Common myeloid progenitor, CD34-positive (primary cell): ENCODE data around the gene TMEM81.

Experiments used
- CTCF ChIA-PET: fragments of 350-600 bp; sonication (Branson Sonifier 250); formaldehyde crosslinking; loops from one replicate; lab custom pipeline; 2021; ENCODE audit warnings: antibody characterized with exemption; lab: Charles Lee
- POLR2A ChIA-PET: fragments of 350-600 bp; sonication (Branson Sonifier 250); formaldehyde crosslinking; loops from one replicate; lab custom pipeline; 2021; ENCODE audit warnings: antibody characterized with exemption; lab: Charles Lee
- DNase-seq, 3 donors: peaks; one replicate each; pipeline versions ENCODE4 v3.0.0 to v3.0.0-alpha.2; 2013
- H3K27ac ChIP-seq, 2 experiments: 1 replicate in 1 of 2; 2 replicates in 1 of 2; pipeline ENCODE4 v1.7.0; 2013; ENCODE audit warnings: inconsistent platforms in 2 of 2, low read length in 2 of 2, mild to moderate bottlenecking in 2 of 2, low read depth in 1 of 2, moderate library complexity in 1 of 2; ENCODE audit not compliant: severe bottlenecking in 2 of 2, insufficient read depth in 1 of 2, poor library complexity in 1 of 2
- H3K27me3 ChIP-seq, 5 experiments: replicated peaks in 2 of 5; 1 replicate in 3 of 5; 2 replicates in 2 of 5; pipeline versions ENCODE4 v1.6.1 to v1.7.0; 2013; ENCODE audit warnings: low read length in 4 of 5, mild to moderate bottlenecking in 2 of 5, moderate library complexity in 2 of 5, inconsistent platforms in 1 of 5; ENCODE audit not compliant: insufficient read depth in 5 of 5, control insufficient read depth in 4 of 5
- H3K36me3 ChIP-seq, 4 experiments: 1 replicate in 2 of 4; 2 replicates in 2 of 4; pipeline versions ENCODE4 v1.6.1 to v1.7.0; 2013; ENCODE audit warnings: low read length in 3 of 4, control low read depth in 1 of 4, mild to moderate bottlenecking in 1 of 4; ENCODE audit not compliant: control insufficient read depth in 4 of 4, insufficient read depth in 4 of 4
- H3K4me1 ChIP-seq, 4 experiments: 1 replicate in 3 of 4; 2 replicates in 1 of 4; pipeline versions ENCODE4 v1.6.1 to v1.7.1; 2013; ENCODE audit warnings: low read length in 3 of 4, mild to moderate bottlenecking in 3 of 4, control low read depth in 1 of 4, inconsistent platforms in 1 of 4, moderate library complexity in 1 of 4; ENCODE audit not compliant: control insufficient read depth in 4 of 4, insufficient read depth in 4 of 4; ENCODE audit errors: control extremely low read depth in 1 of 4
- H3K4me3 ChIP-seq, 7 experiments: 1 replicate in 4 of 7; 2 replicates in 3 of 7; pipeline versions ENCODE4 v1.5.1 to v1.7.0; 2013; ENCODE audit warnings: mild to moderate bottlenecking in 7 of 7, low read length in 6 of 7, moderate library complexity in 6 of 7, inconsistent platforms in 2 of 7, low read depth in 2 of 7, control low read depth in 1 of 7; ENCODE audit not compliant: insufficient read depth in 4 of 7, control insufficient read depth in 1 of 7; ENCODE audit errors: extremely low read depth in 1 of 7
- H3K9me3 ChIP-seq, 5 experiments: 1 replicate in 4 of 5; 2 replicates in 1 of 5; pipeline versions ENCODE4 v1.6.1 to v1.7.1; 2013; ENCODE audit warnings: low read length in 4 of 5, mild to moderate bottlenecking in 2 of 5, inconsistent platforms in 1 of 5, low read depth in 1 of 5, moderate library complexity in 1 of 5; ENCODE audit not compliant: control insufficient read depth in 4 of 5, insufficient read depth in 2 of 5; ENCODE audit errors: control extremely low read depth in 1 of 5
- WGBS: methylation state at CpG from one replicate; pipeline ENCODE4 v1.1.5; 2013; ENCODE audit not compliant: insufficient coverage; 5-methylcytosine and 5-hydroxymethylcytosine counted together

TMEM81 gene

DNA sequence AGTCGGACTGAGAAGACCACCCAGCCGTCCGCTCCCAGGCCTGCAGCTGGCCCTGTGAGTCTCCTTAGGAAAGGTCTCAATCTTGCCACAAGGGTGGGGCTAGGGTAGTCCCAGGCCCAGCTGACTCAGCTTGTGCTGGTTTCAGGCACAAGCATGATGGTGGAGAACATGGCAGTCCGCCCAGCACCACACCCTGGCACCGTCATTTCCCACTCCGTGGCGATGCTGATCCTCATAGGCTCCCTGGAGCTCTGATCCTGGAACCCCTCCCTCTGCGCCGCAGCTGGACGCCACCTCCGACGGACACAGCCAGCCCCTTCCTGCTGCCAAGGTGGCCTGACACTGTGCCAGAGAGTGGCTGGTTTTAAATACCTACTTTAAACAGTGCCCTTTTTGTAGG, 10.7 kb downstream of the TMEM81 start:
- Histone ChIP-seq H3K27ac (no peak overlapping the region), H3K9me3 (no peaks in the 10 kb centered on the region), H3K27me3 (no peaks in the 10 kb centered on the region), H3K4me1 (no peaks in the 10 kb centered on the region), H3K36me3 (no peaks in the 10 kb centered on the region), H3K4me3 (no peak overlapping the region)
- WGBS, result 96% methylated on average over 12 of the region's 12 CpGs
- ChIA-PET CTCF (interaction anchor here (0.9 to 3.1 kb wide), 3 partner anchors 9 to 84 kb away, joined by 3 to 11 read pairs (median 3); no protein-coding TSS in a partner anchor), POLR2A (no interaction called here)
- DNase-seq, result no peak

DNA sequence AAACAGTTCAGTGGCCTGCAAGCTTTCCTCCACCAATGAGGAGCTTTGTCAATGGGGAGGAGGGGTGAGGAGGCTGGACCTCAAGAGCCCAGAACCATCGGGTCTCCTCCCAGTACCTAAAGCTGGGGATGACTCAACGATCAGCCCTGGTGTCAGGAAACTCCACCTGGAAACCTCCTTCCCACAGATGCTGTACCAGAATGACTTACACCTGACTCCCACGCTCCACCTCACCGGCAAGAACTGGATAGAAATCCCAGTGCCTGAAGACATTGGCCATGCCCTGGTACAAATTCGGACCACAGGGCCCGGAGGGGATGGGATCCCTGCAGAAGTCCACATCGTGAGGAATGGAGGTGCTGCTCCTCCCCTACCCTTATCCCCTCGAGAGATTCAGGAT, 11.4 kb downstream of the TMEM81 start:
- Histone ChIP-seq H3K27ac (no peak overlapping the region), H3K27me3 (no peaks in the 10 kb centered on the region), H3K36me3 (no peaks in the 10 kb centered on the region), H3K4me3 (no peak overlapping the region), H3K4me1 (no peaks in the 10 kb centered on the region), H3K9me3 (no peaks in the 10 kb centered on the region)
- ChIA-PET CTCF (interaction anchor here (1.2 to 3.1 kb wide), 4 partner anchors 11 to 101 kb away, joined by 4 to 13 read pairs (median 8); no protein-coding TSS in a partner anchor), POLR2A (no interaction called here)
- 89% methylated on average over 7 of the region's 8 CpGs for WGBS
- DNase-seq, result no peak

DNA sequence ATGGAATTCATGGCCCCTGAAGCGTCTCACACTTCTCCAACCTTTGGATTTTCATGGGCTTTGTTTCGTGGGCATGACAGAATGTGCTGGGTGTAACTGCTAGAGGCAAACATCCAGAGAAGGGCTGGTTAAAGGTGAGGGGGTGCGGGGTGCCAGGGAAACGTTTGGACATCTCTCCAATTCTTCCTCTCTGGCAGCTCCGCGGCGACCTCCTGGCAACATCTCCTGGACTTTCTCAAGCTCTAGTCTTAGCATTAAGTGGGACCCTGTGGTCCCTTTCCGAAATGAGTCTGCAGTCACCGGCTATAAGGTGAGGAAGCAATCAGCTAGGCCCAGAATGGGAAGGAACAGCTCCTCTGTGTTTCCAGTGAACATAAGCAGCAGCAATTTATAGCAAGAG, 12.0 kb downstream of the TMEM81 start:
- 95% methylated on average over 8 of the region's 9 CpGs for WGBS
- Histone ChIP-seq H3K27ac (no peak overlapping the region), H3K27me3 (no peaks in the 10 kb centered on the region), H3K9me3 (no peaks in the 10 kb centered on the region), H3K4me3 (no peak overlapping the region), H3K4me1 (no peaks in the 10 kb centered on the region), H3K36me3 (no peaks in the 10 kb centered on the region)
- CTCF ChIA-PET, result interaction anchor here (1.2 to 3.1 kb wide), 4 partner anchors 10 to 100 kb away, joined by 4 to 13 read pairs (median 8); no protein-coding TSS in a partner anchor
- POLR2A ChIA-PET, result interaction anchor here (0.7 kb wide), 1 partner anchor 9 kb away, joined by 3 read pairs; no protein-coding TSS in a partner anchor
- no peak for DNase-seq

DNA sequence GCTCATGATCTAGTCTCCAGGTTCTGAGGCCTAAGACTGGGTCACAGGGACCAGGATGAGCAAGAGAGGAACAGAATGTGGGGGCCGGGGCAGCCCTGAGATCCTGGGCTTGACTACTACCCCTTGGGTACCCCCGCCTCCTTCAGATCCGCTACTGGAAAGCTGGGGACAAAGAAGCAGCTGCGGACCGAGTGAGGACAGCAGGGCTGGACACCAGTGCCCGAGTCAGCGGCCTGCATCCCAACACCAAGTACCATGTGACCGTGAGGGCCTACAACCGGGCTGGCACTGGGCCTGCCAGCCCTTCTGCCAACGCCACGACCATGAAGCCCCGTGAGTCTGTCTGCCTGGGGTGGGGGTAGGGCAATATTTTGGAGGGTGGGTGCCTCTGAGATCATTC, 12.5 kb downstream of the TMEM81 start:
- WGBS, result 92% methylated on average over 5 of the region's 12 CpGs
- H3K27me3 ChIP-seq, result no peaks in the 10 kb centered on the region
- no peaks in the 10 kb centered on the region for H3K4me1 ChIP-seq
- CTCF ChIA-PET, result interaction anchor here (1.2 to 3.1 kb wide), 4 partner anchors 9 to 99 kb away, joined by 4 to 13 read pairs (median 8); no protein-coding TSS in a partner anchor
- POLR2A ChIA-PET, result interaction anchor here (0.7 kb wide), 1 partner anchor 9 kb away, joined by 3 read pairs; no protein-coding TSS in a partner anchor
- DNase-seq, result no peak
- no peaks in the 10 kb centered on the region for H3K9me3 ChIP-seq
- no peaks in the 10 kb centered on the region for H3K36me3 ChIP-seq
- no peak overlapping the region for H3K4me3 ChIP-seq
- H3K27ac ChIP-seq, result no peak overlapping the region

DNA sequence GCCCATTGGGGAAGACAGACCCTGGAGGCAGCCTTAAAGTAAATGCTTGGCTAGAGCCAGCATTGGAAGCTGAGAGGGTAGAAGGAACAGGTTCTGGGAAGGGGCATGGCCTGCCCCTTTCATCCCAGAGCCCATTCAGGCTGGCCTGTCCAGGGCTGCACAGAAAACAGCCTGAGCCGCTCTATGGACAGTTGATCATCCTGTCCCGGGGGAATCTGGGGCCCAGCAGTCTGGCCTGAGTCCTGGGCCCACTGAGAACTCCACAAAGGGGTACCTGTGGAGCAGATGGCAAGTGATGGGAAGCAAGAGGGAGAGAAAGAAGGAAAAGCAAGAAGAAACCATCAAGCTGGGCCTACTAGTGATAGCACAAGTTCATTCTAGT, 13.2 kb downstream of the TMEM81 start:
- ChIA-PET CTCF (interaction anchor here (2.8 to 3.1 kb wide), 2 partner anchors 9 to 82 kb away, joined by 11 to 13 read pairs; no protein-coding TSS in a partner anchor), POLR2A (no interaction called here)
- H3K4me3 ChIP-seq, result no peak overlapping the region
- H3K27me3 ChIP-seq, result no peaks in the 10 kb centered on the region
- no peaks in the 10 kb centered on the region for H3K4me1 ChIP-seq
- no peak overlapping the region for H3K27ac ChIP-seq
- H3K9me3 ChIP-seq, result no peaks in the 10 kb centered on the region
- no peaks in the 10 kb centered on the region for H3K36me3 ChIP-seq
- WGBS, result 100% methylated on average over 2 of the region's 2 CpGs
- no peak for DNase-seq

DNA sequence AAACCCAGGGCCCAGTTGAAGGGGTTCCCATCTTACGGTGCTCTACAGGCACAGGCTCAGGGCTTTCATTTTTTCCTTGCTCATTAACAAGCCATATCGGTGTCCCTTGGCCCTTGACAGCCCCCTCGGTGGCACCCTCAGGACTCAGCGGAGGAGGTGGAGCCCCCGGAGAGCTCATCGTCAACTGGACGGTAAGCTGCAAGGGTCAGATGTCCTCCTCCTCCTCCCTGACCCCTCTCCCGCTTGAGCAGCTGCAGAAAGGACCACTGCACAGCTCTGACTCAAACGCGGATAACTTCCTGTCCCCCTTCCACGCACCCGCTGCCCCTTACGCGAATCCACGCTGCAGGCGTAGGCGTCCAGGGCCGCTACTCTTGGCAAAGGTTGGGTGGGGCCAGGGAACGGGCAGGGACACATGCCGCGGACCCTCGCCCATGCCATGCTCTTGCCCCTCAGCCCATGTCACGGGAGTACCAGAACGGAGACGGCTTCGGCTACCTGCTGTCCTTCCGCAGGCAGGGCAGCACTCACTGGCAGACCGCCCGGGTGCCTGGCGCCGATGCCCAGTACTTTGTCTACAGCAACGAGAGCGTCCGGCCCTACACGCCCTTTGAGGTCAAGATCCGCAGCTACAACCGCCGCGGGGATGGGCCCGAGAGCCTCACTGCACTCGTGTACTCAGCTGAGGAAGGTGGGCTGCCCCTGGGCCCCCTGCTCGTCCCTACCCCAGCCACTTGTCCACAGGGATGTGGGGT, 14.7 kb downstream of the TMEM81 start:
- Histone ChIP-seq H3K4me1 (no peaks in the 10 kb centered on the region), H3K27ac (no peak overlapping the region), H3K4me3 (no peak overlapping the region), H3K27me3 (no peaks in the 10 kb centered on the region), H3K36me3 (no peaks in the 10 kb centered on the region), H3K9me3 (no peaks in the 10 kb centered on the region)
- CTCF ChIA-PET, result interaction anchor here (0.8 to 1.3 kb wide), 5 partner anchors 8 to 16 kb away, joined by 3 to 4 read pairs (median 4); no protein-coding TSS in a partner anchor
- WGBS, result 93% methylated on average over 32 of the region's 42 CpGs
- DNase-seq, result no peak
- POLR2A ChIA-PET, result no interaction called here

DNA sequence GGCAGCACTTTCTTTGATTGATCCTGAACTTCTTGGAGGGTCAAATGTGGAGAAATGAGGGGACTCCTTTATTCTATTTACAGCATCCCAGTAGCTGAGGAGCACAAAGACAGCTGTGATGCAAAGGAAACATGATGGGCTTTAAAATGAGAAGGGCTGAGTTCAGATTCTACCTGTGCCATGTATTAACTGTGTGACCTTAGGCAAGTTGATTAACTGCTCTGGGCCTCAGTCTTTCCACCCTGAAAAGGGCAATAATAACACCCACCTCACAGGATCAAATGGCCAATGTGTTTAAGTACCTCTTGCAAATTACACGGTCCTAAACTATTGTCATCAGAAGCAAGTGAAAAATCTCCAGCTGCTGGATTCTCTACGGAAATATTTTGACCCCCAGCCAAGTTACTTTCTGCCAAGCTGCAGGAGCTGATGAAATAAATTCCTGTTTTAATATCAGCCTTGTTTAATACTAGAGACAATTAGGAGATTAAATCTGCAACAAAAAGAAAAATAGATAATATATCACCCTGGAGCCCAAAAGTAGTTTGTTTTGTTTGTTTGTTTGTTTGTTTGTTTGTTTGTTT, 15.7 kb downstream of the TMEM81 start:
- 83% methylated on average over 1 of the region's 2 CpGs for WGBS
- no peak for DNase-seq
- Histone ChIP-seq H3K27ac (no peak overlapping the region), H3K4me1 (no peaks in the 10 kb centered on the region), H3K9me3 (no peaks in the 10 kb centered on the region), H3K4me3 (no peak overlapping the region), H3K27me3 (no peaks in the 10 kb centered on the region), H3K36me3 (no peaks in the 10 kb centered on the region)
- ChIA-PET CTCF (interaction anchor here (0.9 to 1.3 kb wide), 5 partner anchors 9 to 83 kb away, joined by 3 to 4 read pairs (median 3); no protein-coding TSS in a partner anchor), POLR2A (no interaction called here)
